Astrocyte of the spinal cord (primary cell): ENCODE measurements around the gene SERAC1.
"Not testable (repeated sequence)": the region's sequence is repeated elsewhere in the genome, so short reads cannot be mapped to it uniquely, and the experiment has no call there.

ENCODE experiments used
- DNase-seq: peaks from one replicate; pipeline ENCODE4 v3.0.0; 2011; ENCODE audit warnings: low read depth, low spot score
- H3K4me3 ChIP-seq: 2 replicates; pipeline ENCODE4 v1.5.1; 2011; ENCODE audit warnings: low read depth, mild to moderate bottlenecking, low read length, moderate library complexity
- in situ Hi-C: cut with HindIII; loops from 2 replicates; pipeline ENCODE4 v1.10.0; 2017; ENCODE audit warnings: low sequenced_read_pairs
- TF ChIP-seq, protein P1 (sequence below): IDR thresholded peaks from 2 replicates; pipeline ENCODE4 v1.5.1; 2012; ENCODE audit warnings: low read depth, mild to moderate bottlenecking, low read length, inconsistent platforms

Gene SERAC1

DNA sequence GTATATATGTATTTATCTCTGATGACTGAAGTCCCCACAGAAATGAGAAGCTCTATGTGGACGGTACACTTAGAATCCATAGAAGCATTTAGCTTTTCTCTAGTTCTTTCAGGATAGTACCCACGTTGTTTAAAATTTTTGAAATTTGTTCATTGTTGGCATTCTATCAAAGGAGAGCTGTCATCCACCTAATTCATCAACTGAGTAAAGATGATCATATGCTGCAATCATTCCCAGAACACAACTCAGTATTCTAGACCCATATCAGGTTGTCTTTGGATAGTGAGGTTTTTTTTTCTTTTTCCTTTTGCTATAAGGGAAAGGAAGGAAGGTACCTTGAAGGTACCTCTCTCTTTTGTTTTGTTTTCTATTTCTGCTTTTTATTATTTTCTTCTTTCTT is 9.3 kb downstream of the SERAC1 start:
- in situ Hi-C loops: no loop called here
- TF ChIP-seq, protein P1, sequence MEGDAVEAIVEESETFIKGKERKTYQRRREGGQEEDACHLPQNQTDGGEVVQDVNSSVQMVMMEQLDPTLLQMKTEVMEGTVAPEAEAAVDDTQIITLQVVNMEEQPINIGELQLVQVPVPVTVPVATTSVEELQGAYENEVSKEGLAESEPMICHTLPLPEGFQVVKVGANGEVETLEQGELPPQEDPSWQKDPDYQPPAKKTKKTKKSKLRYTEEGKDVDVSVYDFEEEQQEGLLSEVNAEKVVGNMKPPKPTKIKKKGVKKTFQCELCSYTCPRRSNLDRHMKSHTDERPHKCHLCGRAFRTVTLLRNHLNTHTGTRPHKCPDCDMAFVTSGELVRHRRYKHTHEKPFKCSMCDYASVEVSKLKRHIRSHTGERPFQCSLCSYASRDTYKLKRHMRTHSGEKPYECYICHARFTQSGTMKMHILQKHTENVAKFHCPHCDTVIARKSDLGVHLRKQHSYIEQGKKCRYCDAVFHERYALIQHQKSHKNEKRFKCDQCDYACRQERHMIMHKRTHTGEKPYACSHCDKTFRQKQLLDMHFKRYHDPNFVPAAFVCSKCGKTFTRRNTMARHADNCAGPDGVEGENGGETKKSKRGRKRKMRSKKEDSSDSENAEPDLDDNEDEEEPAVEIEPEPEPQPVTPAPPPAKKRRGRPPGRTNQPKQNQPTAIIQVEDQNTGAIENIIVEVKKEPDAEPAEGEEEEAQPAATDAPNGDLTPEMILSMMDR: no peak
- no peak for DNase-seq
- H3K4me3 ChIP-seq: no peak overlapping the region

DNA sequence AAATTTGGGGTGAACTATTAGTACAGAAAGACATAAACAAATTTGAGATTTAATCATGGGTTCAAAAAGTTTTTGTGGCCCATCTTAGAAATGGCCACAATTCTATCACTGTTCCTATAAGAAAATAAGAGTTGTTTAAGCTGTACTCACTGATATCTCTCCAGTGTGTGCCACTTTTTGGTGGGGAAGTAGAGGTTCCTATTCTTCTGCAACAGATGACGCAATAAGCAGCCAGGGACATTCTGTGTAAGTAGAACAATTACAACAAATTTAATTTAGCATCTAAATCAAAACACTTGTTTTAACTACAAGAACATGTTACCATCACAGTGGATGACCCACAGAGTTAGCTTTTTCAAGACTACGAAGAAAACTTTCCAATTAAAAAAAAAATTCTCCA is 9.9 kb downstream of the SERAC1 start:
- no peak for DNase-seq
- in situ Hi-C loops: no loop called here
- no peak overlapping the region for H3K4me3 ChIP-seq
- TF ChIP-seq, protein P1: no peak

DNA sequence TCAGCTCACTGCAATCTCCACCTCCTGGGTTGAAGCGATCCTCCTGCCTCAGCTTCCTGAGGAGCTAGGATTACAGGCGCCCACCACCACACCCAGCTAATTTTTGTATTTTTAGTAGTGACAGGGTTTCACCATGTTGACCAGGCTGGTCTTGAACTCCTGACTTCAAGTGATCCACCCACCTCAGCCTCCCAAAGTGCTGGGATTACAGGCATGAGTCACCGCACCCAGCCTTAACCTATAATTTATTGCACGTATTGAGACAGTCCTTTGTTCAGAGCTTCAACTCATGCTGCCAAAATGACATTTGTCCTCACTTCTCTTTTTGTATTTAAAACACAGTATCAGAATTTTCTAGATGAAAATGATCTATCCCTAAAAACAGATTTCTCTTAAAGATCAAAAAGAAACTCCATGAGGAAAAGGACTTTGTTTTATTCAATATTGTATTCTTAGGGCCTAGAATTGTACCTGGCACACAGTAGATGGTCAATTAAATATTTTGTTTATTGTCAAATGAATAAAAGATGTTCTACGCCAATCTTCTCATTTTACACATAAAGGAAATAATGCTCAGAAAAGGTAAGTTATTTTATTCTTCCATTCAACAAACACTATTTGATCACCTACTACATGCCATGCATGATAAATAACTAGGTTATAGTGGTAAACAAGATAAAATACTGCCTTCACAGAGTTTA is 10.8 kb downstream of the SERAC1 start:
- H3K4me3 ChIP-seq: no peak overlapping the region
- in situ Hi-C loops: no loop called here
- TF ChIP-seq, protein P1: no peak
- no peak for DNase-seq

DNA sequence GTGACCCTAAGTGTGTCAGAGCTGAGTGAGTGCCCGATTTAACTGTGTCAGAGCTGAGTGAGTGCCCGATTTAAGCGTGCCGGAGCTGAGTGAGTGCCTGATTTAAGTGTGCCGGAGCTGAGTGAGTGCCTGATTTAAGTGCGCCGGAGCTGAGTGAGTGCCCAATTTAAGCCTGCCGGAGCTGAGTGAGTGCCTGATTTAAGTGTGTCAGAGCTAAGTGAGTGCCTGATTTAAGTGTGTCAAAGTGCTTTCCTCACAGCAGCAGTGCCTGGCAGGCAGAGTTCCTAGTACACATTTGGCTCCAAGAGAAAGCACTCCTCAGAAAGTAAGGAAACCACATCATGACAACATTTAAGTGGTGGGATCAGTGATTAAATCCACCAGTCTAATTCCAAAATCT is 13.2 kb downstream of the SERAC1 start:
- TF ChIP-seq, protein P1: no peak
- no peak for DNase-seq
- no peak overlapping the region for H3K4me3 ChIP-seq
- in situ Hi-C loops: no loop called here

DNA sequence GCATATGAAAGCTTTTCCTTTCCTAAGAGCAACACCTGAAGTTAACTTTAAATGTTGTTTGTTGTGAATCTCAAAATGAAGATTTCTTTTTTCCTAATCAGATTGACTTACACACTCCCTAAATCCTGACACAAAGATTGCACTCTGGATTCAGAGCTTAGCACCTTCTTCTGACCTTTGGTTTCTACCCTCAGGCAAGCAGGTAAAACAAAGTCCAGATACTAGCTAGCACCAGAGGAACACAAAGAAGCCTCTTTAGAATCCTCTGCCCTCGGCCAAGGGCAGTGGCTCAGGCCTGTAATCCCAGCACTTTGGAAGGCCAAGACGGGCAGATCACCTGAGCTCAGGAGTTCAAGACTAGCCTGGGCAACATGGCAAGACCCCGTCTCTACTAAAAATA is 14.5 kb downstream of the SERAC1 start:
- in situ Hi-C loops: no loop called here
- TF ChIP-seq, protein P1: no peak
- DNase-seq: no peak
- no peak overlapping the region for H3K4me3 ChIP-seq

DNA sequence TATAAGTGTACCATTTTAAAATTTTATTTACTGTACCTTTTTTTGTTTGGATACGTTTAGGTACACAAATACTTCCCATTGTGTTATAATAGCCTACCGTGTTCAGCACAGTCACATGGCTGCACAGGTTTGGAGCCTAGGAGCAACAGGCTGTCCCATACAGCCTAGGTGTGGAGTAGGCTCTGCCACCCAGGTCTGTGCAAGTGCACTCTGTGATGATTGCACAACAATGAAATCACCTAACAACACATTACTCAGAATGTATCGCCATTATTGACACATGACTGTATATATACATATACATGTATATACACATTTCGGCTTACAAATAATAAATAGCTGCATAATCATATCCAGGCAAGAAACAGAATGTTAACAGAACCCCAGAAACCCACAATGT is 15.4 kb downstream of the SERAC1 start:
- TF ChIP-seq, protein P1: no peak
- in situ Hi-C loops: no loop called here
- no peak for DNase-seq
- no peak overlapping the region for H3K4me3 ChIP-seq

DNA sequence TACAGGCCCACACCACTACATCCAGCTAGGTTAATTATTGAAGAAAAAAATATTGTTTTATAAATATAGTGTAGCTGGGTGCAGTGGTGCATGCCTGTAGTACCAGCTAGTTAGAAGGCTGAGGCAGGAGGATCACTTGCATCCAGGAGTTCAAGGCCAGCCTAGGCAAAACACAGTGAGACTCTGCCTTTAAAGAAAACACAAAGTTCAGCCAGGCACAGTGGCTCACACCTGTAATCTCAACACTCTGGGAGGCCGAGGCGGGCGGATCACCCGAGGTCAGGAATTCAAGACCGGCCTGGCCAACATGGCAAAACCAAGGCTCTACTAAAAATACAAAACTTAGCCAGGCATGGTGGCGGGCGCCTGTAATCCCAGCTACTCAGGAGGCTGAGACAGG is 16.0 kb downstream of the SERAC1 start:
- H3K4me3 ChIP-seq, in situ Hi-C loops, DNase-seq: not testable (repeated sequence)
